Spleen (tissue), 11 donors: ENCODE data around the gene TAAR8. TPM values are rescaled to one million over a fixed set of nuclear protein-coding genes. Genes with fewer than 3 reads are reported as not detected.
"Not testable (repeated sequence)": the region's sequence is repeated elsewhere in the genome, so short reads cannot be mapped to it uniquely, and the experiment has no call there.

Experiments used
- DNase-seq: peaks from one replicate; pipeline ENCODE4 v3.0.0-alpha.2; 2020
- H3K27ac ChIP-seq, 8 donors: fragments of 200-600 bp; sonication (generic) in 7 of 8; 1 replicate in 4 of 8; 2 replicates in 4 of 8; pipeline versions ENCODE4 v1.5.0 to v1.8.0; 2016 to 2021; ENCODE audit warnings: inconsistent platforms in 4 of 8, mild to moderate bottlenecking in 4 of 8, moderate library complexity in 1 of 8
- H3K27me3 ChIP-seq, 7 donors: fragments of 200-600 bp; sonication (generic) in 6 of 7; replicated peaks in 1 of 7; 1 replicate in 4 of 7; 2 replicates in 3 of 7; pipeline versions ENCODE4 v1.5.0 to v1.8.0; 2016 to 2021; ENCODE audit warnings: inconsistent platforms in 3 of 7, mild to moderate bottlenecking in 1 of 7
- H3K36me3 ChIP-seq, 6 donors: fragments of 200-600 bp; sonication (generic) in 5 of 6; 1 replicate in 4 of 6; 2 replicates in 2 of 6; pipeline versions ENCODE4 v1.5.0 to v1.8.0; 2016 to 2021; ENCODE audit warnings: inconsistent platforms in 2 of 6
- H3K4me1 ChIP-seq, 6 donors: fragments of 200-600 bp; sonication (generic) in 5 of 6; 1 replicate in 3 of 6; 2 replicates in 3 of 6; pipeline versions ENCODE4 v1.5.0 to v1.8.0; 2016 to 2021; ENCODE audit warnings: inconsistent platforms in 3 of 6
- H3K4me3 ChIP-seq, 8 donors: fragments of 200-600 bp; sonication (generic) in 7 of 8; 1 replicate in 4 of 8; 2 replicates in 4 of 8; pipeline versions ENCODE4 v1.5.0 to v1.8.0; 2016 to 2021; ENCODE audit warnings: inconsistent platforms in 4 of 8, mild to moderate bottlenecking in 4 of 8, moderate library complexity in 2 of 8
- H3K9me3 ChIP-seq, 8 donors: fragments of 200-600 bp; sonication (generic) in 7 of 8; 1 replicate in 4 of 8; 2 replicates in 4 of 8; pipeline versions ENCODE4 v1.5.0 to v1.8.0; 2016 to 2021; ENCODE audit warnings: inconsistent platforms in 4 of 8
- POLR2A ChIP-seq, 3 donors: fragments of 450-650 bp; IDR thresholded peaks; one replicate each; pipeline ENCODE4 v1.5.1; 2017; ENCODE audit warnings: antibody characterized with exemption in 3 of 3, mild to moderate bottlenecking in 1 of 3
- POLR2AphosphoS5 ChIP-seq, 3 donors: sonication (generic); formaldehyde crosslinking; IDR thresholded peaks; one replicate each; pipeline ENCODE4 v1.5.1; 2017; ENCODE audit warnings: antibody characterized with exemption in 3 of 3
- WGBS, 5 donors: extraction: QIAGEN DNeasy Blood & Tissue Kit in 3 of 5; methylation state at CpG; one replicate each; pipeline versions ENCODE4 v1.1.5 to v1.1.7; 2013 to 2018; 5-methylcytosine and 5-hydroxymethylcytosine counted together
- intact Hi-C: fragments of 100-400 bp; cut with DNase I; formaldehyde crosslinking; loops from one replicate; pipeline ENCODE4 v1.15.0; 2023; ENCODE audit warnings: low total_unique reads
- polyA plus RNA-seq, 3 donors: library from polyadenylated mRNA; stranded (reverse); fragments of 200-250 nt; gene quantifications; one replicate each; pipeline ENCODE4 v1.2.1, GENCODE V29; 2013
- total RNA-seq, 7 donors: library from RNA; depleted of rRNA in 3 of 7; stranded (reverse); fragments of >200 nt in 3 of 7; fragmentation: NEBNext Ultra II Directional in 4 of 7; extraction: Animal tissue kit (Norgen Biotek cat#: 25700) in 4 of 7; gene quantifications; one replicate each; pipeline versions ENCODE4 v1.1.0 to v1.2.1, GENCODE V29; 2016 to 2021
- TF ChIP-seq, protein P1 (sequence below), 11 experiments: fragments of 200-600 bp in 7 of 11; fragments of 450-650 bp in 4 of 11; sonication (generic) in 4 of 11; IDR thresholded peaks in 8 of 11; conservative IDR thresholded peaks in 3 of 11; 1 replicate in 7 of 11; 2 replicates in 4 of 11; pipeline versions ENCODE4 v1.4.0 to v1.8.0; 2016 to 2021; ENCODE audit warnings: antibody characterized with exemption in 11 of 11, inconsistent platforms in 4 of 11, mild to moderate bottlenecking in 1 of 11
- donor health status: healthy with polysubstance abuse.
- donor health status: DM: no; HTN: no; CAD: no; lungs with moderate emphysema.
- donor health status: DM: no; HTN: no; CAD: no.
- donor health status: Bipolar disorder and iron deficiency.
- donor health status: healthy.
- donor health status: DM: no; HTN: no; CAD: no.
- donor health status: DM: yes; HTN: yes; CAD: no.

Gene TAAR8
- total and polyA plus RNA-seq, 10 donors, result not detected

DNA sequence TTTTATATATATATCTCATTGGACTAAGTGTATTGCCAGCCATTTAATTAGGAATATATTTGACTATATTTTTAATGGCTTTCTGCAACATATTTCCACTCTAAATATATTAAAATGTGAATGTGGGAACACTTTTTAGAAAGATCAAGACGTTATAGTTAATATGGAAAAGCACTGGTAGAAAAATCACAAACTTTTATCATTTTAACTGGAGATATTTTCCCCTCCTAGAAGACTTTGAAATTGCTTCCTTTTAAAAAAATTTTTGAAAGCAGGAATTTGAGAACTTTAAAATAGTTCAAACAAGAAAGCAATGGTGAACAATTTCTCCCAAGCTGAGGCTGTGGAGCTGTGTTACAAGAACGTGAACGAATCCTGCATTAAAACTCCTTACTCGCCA lies 14.5 kb upstream of the TAAR8 start, which contains the start of gene TAAR9:
TSS of gene TAAR9 (plus strand) at position 301 of the 400 bp plus-strand sequence. CDS start at position 314, 13 bp downstream.
- Histone ChIP-seq H3K27ac (no peak within 1 kb of the TSS), H3K4me1 (no peaks in the 10 kb centered on the region), H3K4me3 (no peak within 1 kb of the TSS), H3K36me3 (no peaks in the 10 kb centered on the region), H3K9me3 (peaks cover 0 to 9% (median 4%) of the 10 kb centered on the region in 8 donors), H3K27me3 (peaks cover 0 to 21% (median 0%) of the 10 kb centered on the region in 7 donors)
- intact Hi-C loops, result no loop called here
- 78 to 89% (median 86%) methylated on average over 4 of the region's 4 CpGs for WGBS, 5 donors
- no peak for TF ChIP-seq POLR2A (IDR thresholded peaks at IDR 0.05)
- TF ChIP-seq, protein P1, sequence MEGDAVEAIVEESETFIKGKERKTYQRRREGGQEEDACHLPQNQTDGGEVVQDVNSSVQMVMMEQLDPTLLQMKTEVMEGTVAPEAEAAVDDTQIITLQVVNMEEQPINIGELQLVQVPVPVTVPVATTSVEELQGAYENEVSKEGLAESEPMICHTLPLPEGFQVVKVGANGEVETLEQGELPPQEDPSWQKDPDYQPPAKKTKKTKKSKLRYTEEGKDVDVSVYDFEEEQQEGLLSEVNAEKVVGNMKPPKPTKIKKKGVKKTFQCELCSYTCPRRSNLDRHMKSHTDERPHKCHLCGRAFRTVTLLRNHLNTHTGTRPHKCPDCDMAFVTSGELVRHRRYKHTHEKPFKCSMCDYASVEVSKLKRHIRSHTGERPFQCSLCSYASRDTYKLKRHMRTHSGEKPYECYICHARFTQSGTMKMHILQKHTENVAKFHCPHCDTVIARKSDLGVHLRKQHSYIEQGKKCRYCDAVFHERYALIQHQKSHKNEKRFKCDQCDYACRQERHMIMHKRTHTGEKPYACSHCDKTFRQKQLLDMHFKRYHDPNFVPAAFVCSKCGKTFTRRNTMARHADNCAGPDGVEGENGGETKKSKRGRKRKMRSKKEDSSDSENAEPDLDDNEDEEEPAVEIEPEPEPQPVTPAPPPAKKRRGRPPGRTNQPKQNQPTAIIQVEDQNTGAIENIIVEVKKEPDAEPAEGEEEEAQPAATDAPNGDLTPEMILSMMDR (IDR thresholded peaks at IDR 0.05 in 8 of 11, conservative IDR thresholded peaks at IDR 0.05 in 3 of 11), result no peak
- TF ChIP-seq POLR2AphosphoS5 (IDR thresholded peaks at IDR 0.05), result no peak
- no peak for DNase-seq

DNA sequence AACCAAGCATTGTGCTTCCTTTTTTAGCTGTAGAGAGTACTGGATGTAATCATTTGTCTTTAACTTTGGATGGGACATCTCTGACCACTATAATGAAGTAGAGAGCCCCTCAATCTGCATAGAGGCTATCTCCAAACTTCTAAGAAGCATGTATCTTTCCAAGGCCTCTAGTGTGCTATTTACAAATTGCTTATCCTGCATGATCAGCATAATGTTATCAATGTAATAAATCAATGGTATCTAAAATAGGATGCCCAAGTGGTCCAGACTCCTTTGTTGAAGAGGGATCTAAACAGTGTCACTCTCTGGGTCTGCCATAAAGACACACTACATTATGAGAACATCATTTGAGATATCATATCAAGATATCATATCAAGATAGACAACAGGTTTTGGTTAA lies 7.6 kb upstream of the TAAR8 start:
- no peak for TF ChIP-seq POLR2AphosphoS5 (IDR thresholded peaks at IDR 0.05)
- Histone ChIP-seq H3K27ac (no peak overlapping the region), H3K4me3 (no peak overlapping the region), H3K36me3 (no peaks in the 10 kb centered on the region), H3K27me3 (peaks cover 0 to 18% (median 0%) of the 10 kb centered on the region in 7 donors), H3K4me1 (no peaks in the 10 kb centered on the region), H3K9me3 (no peaks in the 10 kb centered on the region)
- DNase-seq, result no peak
- intact Hi-C loops, result no loop called here

DNA sequence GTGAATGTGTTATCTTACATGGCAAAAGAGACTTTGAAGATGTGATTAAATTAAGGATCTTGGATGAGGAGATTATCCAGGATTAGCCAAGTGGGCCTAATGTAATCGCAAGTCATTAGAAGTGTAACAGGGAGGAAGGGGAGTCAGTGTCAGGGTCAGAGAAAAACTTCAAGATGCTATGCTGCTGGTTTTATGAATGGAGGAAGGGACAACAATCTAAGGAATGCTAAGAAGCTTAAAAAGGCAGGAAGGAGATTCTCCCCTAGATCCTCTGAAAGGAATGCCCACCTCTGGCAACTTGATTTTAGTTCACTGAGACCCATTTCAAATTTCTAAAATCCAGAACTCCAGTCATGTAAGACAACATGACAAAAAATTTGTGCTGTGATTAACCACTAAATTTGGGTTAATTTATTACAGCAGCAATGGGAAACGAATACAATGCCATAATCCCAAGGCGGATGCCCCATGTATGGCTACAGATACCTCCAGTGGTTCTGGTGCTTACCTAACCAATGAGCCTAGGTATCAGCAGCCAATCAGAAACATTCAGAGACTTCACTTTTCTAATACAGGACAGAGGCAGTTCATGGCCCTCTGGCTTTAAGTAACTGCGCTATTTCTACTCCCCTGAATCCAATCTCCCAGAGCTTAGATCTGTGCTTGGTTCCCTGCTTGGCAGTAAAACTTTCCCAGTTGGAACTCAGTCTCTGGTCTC lies 3.6 kb upstream of the TAAR8 start:
- peaks cover 0 to 7% (median 0%) of the 10 kb centered on the region in 7 donors for H3K27me3 ChIP-seq
- no peaks in the 10 kb centered on the region for H3K36me3 ChIP-seq
- 85 to 95% (median 89%) methylated on average over 4 of the region's 4 CpGs for WGBS, 5 donors
- no peak overlapping the region for H3K4me3 ChIP-seq
- intact Hi-C loops, result no loop called here
- no peak overlapping the region for H3K27ac ChIP-seq
- DNase-seq, result no peak
- TF ChIP-seq, protein P1 (IDR thresholded peaks at IDR 0.05 in 8 of 11, conservative IDR thresholded peaks at IDR 0.05 in 3 of 11), result no peak
- TF ChIP-seq POLR2AphosphoS5 (IDR thresholded peaks at IDR 0.05), result no peak
- TF ChIP-seq POLR2A (IDR thresholded peaks at IDR 0.05), result no peak
- no peaks in the 10 kb centered on the region for H3K9me3 ChIP-seq
- no peaks in the 10 kb centered on the region for H3K4me1 ChIP-seq

DNA sequence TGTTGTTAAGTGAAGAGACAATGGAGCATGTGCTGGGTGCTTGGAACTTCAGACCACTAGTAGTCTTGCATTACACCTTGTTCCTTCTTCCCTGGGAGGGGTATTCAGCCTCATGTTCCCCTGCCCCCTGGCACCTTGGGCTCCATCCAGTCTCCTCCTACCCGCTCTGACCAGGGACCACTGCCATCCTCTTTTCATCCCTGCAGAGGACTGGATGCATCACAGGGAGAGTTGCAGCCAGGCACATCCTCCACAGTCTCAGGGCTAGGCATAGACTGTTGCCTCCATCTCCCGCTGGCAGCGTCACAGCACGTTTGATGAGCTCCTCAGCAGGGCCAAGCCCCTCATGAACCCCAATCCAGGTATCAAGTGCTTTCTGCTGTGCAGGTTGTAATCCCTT lies 1.3 kb upstream of the TAAR8 start:
- no peak for TF ChIP-seq POLR2AphosphoS5 (IDR thresholded peaks at IDR 0.05)
- TF ChIP-seq, protein P1 (IDR thresholded peaks at IDR 0.05 in 8 of 11, conservative IDR thresholded peaks at IDR 0.05 in 3 of 11), result no peak
- Histone ChIP-seq H3K27ac (no peak overlapping the region), H3K27me3 (peaks cover 0 to 6% (median 0%) of the 10 kb centered on the region in 7 donors), H3K4me1 (no peaks in the 10 kb centered on the region), H3K36me3 (no peaks in the 10 kb centered on the region), H3K4me3 (no peak overlapping the region), H3K9me3 (no peaks in the 10 kb centered on the region)
- intact Hi-C loops, result no loop called here
- DNase-seq, result no peak
- 83 to 91% (median 88%) methylated on average over 4 of the region's 4 CpGs for WGBS, 5 donors

DNA sequence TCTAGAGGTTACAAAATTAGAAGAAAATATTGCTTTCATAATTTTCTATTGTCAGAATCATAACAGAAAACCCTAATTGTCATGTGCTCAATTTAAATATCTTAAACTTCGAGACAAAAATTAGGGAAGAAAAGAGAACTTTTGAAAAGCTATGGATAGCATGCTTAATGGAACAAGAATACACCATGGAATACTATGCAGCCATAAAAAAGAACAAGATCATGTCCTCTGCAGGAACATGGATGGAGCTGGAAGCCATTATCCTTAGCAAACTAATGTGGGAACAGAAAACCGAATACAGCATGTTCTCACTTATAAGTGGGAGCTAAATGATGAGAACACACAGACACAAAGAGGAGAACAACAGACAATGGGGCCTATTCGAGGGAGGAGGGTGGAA lies 7.6 kb downstream of the TAAR8 start:
- intact Hi-C loops, H3K9me3 ChIP-seq, H3K4me1 ChIP-seq, H3K36me3 ChIP-seq, H3K27me3 ChIP-seq, DNase-seq, H3K4me3 ChIP-seq, H3K27ac ChIP-seq: not testable (repeated sequence)
- WGBS, 5 donors, result 67 to 73% (median 72%) methylated on average over 3 of the region's 3 CpGs
